Ascending aorta (tissue), 2 donors: ENCODE results near the gene STX5. TPM values are rescaled to one million over a fixed set of nuclear protein-coding genes. Genes with fewer than 3 reads are reported as not detected.
"Not testable (repeated sequence)": the region's sequence is repeated elsewhere in the genome, so short reads cannot be mapped to it uniquely, and the experiment has no call there.

Experiments
- DNase-seq, 2 donors: peaks; one replicate each; pipeline ENCODE4 v3.0.0-alpha.2; 2019; ENCODE audit warnings: low spot score in 2 of 2
- H3K27ac ChIP-seq, 2 donors: fragments of 200-600 bp; sonication (generic); one replicate each; pipeline ENCODE4 v1.5.1; 2016 to 2017; ENCODE audit warnings: mild to moderate bottlenecking in 1 of 2
- H3K27me3 ChIP-seq: fragments of 200-600 bp; sonication (generic); one replicate; pipeline ENCODE4 v1.5.1; 2017
- H3K36me3 ChIP-seq, 2 donors: fragments of 200-600 bp; sonication (generic); one replicate each; pipeline ENCODE4 v1.5.1; 2016
- H3K4me1 ChIP-seq, 2 donors: fragments of 200-600 bp; sonication (generic); one replicate each; pipeline ENCODE4 v1.5.1; 2016 to 2017; ENCODE audit warnings: mild to moderate bottlenecking in 1 of 2
- H3K4me3 ChIP-seq, 2 donors: fragments of 200-600 bp; sonication (generic); one replicate each; pipeline ENCODE4 v1.5.1; 2016 to 2017; ENCODE audit warnings: mild to moderate bottlenecking in 1 of 2
- H3K9me3 ChIP-seq, 2 donors: fragments of 200-600 bp; sonication (generic); one replicate each; pipeline ENCODE4 v1.5.1; 2016
- intact Hi-C: fragments of 100-400 bp; cut with DNase I; formaldehyde crosslinking; loops from one replicate; pipeline ENCODE4 v1.15.1; 2023
- total RNA-seq: library from RNA; depleted of rRNA; stranded (reverse); fragments of >200 nt; gene quantifications from one replicate; pipeline ENCODE4 v1.1.0, GENCODE V29; 2016
- TF ChIP-seq, protein P1 (sequence below), 3 experiments: fragments of 200-600 bp in 2 of 3; fragments of 450-650 bp in 1 of 3; sonication (generic) in 2 of 3; IDR thresholded peaks; one replicate each; pipeline ENCODE4 v1.5.1; 2016 to 2019; ENCODE audit warnings: antibody characterized with exemption in 3 of 3, mild to moderate bottlenecking in 1 of 3, moderate library complexity in 1 of 3

STX5 gene
- total RNA-seq, 1 donor from 2014 or later = 40.3 TPM

DNA sequence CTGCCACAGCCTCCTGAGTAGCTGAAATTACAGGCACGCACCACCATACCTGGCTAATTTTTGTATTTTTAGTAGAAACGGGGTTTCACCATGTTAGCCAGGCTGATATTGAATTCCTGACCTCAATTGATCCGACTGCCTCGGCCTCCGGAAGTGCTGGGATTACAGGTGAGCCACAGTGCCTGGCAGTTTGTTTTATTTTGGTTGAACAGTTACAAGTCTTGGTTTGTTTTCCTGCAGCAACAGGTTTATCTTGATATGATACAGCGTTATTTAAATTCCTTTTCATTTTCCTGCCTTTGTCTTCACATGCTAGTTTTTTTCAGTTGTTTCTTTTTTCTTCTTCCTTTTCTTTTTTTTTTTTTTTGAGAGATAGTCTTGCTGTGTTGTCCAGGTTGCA is 44.9 kb upstream of the STX5 start:
- Histone ChIP-seq H3K36me3 (no peaks in the 10 kb centered on the region), H3K9me3 (no peaks in the 10 kb centered on the region), H3K27ac (no peak overlapping the region), H3K4me3 (no peak overlapping the region), H3K4me1 (peaks cover 11 to 15% of the 10 kb centered on the region in 2 donors), H3K27me3 (no peaks in the 10 kb centered on the region)
- TF ChIP-seq, protein P1, sequence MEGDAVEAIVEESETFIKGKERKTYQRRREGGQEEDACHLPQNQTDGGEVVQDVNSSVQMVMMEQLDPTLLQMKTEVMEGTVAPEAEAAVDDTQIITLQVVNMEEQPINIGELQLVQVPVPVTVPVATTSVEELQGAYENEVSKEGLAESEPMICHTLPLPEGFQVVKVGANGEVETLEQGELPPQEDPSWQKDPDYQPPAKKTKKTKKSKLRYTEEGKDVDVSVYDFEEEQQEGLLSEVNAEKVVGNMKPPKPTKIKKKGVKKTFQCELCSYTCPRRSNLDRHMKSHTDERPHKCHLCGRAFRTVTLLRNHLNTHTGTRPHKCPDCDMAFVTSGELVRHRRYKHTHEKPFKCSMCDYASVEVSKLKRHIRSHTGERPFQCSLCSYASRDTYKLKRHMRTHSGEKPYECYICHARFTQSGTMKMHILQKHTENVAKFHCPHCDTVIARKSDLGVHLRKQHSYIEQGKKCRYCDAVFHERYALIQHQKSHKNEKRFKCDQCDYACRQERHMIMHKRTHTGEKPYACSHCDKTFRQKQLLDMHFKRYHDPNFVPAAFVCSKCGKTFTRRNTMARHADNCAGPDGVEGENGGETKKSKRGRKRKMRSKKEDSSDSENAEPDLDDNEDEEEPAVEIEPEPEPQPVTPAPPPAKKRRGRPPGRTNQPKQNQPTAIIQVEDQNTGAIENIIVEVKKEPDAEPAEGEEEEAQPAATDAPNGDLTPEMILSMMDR (IDR thresholded peaks at IDR 0.05) = no peak
- DNase-seq = no peak
- intact Hi-C loops = no loop called here

DNA sequence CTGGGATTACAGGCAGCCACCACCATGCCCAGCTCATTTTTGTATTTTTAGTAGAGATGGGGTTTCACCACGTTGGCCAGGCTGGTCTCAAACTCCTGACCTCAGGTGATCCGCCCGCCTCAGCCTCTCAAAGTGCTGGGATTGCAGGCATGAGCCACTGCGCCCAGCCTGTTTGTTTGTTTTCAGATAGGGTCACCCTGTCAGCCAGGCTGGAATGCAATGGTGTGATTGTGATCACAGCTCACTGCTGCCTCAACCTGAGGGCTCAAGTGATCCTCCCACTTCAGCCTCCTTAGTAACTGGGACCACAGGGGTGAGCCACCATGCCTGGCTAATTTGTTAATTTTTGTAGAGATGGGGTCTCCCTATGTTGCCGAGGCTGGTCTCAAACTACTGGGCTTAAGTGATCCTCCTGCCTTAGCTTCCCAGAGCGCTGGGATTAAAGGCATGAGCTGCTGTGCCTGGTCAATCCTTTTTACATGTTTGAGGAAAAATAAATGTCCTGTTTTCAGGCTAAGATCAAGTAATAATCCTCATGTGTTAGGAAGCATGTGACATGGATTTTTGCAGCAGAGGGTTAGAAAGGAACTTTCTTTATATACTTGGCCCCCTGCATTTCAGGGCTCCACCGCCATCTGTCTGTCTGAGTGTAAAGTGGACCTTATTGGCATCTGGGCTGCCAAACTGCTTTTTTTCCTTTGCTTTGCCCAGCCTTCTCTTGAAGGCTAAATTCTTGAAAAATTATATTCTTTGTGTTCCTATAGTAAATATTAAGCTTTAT is 44.0 kb upstream of the STX5 start:
- no peaks in the 10 kb centered on the region for H3K36me3 ChIP-seq
- DNase-seq = no peak
- TF ChIP-seq, protein P1 (IDR thresholded peaks at IDR 0.05) = no peak
- H3K27me3 ChIP-seq = no peaks in the 10 kb centered on the region
- H3K4me1 ChIP-seq = peaks cover 11 to 15% of the 10 kb centered on the region in 2 donors
- H3K9me3 ChIP-seq = no peaks in the 10 kb centered on the region
- intact Hi-C loops = no loop called here
- no peak overlapping the region for H3K4me3 ChIP-seq
- no peak overlapping the region for H3K27ac ChIP-seq

DNA sequence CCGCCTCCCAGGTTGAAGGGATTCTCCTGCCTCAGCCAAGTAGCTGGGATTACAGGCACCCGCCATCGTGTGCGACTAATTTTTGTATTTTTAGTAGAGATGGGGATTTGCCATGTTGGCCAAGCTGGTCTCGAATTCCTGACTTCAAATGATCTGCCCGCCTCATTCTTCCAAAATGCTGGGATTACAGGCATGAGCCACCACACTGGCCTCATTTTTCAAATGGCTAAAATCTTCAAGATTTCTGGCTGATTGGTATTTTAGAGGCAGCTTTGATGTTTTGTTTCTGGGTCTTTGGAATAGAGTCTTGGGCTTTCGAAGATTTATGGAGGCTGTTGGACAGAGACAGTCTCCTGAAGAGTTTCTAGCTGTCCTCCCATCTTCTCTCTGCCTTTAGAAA is 43.0 kb upstream of the STX5 start:
- Histone ChIP-seq H3K36me3 (no peaks in the 10 kb centered on the region), H3K27ac (no peak overlapping the region), H3K9me3 (no peaks in the 10 kb centered on the region), H3K4me3 (no peak overlapping the region), H3K4me1 (peaks cover 10 to 13% of the 10 kb centered on the region in 2 donors), H3K27me3 (no peaks in the 10 kb centered on the region)
- TF ChIP-seq, protein P1 (IDR thresholded peaks at IDR 0.05) = no peak
- DNase-seq = no peak
- intact Hi-C loops = no loop called here

DNA sequence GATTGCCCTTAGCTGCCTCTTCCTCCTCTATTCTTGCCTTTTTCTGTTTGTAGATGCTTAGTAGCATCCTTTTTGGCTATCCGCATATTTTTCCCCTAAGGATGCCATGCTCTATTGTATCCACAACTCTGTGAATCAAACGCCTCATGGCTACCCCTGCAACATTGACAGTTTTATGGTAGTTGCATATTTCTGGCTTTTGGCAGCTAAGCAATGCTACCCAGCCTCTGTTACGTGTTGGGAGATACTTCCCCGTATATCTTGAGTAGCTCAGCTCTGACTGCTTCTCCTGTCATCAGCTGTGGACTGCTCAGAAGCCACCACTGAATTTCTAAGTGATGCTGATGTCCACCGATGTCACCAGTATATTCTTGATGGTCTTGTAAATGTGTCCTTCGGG is 33.8 kb upstream of the STX5 start:
- Histone ChIP-seq H3K4me1 (no peaks in the 10 kb centered on the region), H3K27me3 (no peaks in the 10 kb centered on the region), H3K4me3 (no peak overlapping the region), H3K9me3 (no peaks in the 10 kb centered on the region), H3K36me3 (no peaks in the 10 kb centered on the region), H3K27ac (no peak overlapping the region)
- DNase-seq = no peak
- TF ChIP-seq, protein P1 (IDR thresholded peaks at IDR 0.05) = no peak
- intact Hi-C loops = no loop called here

DNA sequence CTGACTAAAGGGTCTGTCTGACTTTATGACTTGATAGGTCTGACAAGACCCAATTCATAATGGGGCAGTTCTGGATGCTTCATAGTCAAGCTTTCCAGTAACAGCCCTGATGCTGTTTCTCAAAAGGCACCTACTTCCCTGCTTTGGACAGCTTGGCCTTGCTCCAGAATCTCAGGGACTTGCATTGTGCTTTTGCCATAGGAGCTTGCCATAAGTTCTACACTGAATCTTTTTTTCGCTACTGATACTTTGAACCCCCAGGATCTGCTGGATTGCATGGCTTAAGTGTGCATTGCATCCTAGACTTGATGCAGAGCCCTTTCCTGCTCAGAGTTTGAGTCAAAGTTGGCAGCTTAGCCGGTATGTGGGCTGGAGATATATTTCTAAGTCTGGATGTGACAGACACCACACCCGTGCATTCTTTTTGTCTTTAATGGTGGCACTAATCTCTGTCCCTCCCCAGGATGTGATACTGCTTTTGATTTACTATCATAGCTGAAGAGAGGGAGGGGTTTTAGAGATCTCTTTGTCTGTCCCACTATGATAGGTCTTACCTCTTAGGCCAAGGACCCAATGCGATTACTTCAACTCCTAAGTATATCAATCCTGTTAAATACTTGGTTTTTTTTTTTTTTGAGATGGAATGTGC is 32.0 kb upstream of the STX5 start:
- Histone ChIP-seq H3K27ac (no peak overlapping the region), H3K36me3 (no peaks in the 10 kb centered on the region), H3K4me3 (no peak overlapping the region), H3K27me3 (no peaks in the 10 kb centered on the region), H3K4me1 (no peaks in the 10 kb centered on the region), H3K9me3 (no peaks in the 10 kb centered on the region)
- intact Hi-C loops = loop anchor here (5.0 kb wide), 1 partner anchor 92 kb away; the partner anchor contains the start of gene TAF6L
- DNase-seq = no peak
- TF ChIP-seq, protein P1 (IDR thresholded peaks at IDR 0.05) = no peak

DNA sequence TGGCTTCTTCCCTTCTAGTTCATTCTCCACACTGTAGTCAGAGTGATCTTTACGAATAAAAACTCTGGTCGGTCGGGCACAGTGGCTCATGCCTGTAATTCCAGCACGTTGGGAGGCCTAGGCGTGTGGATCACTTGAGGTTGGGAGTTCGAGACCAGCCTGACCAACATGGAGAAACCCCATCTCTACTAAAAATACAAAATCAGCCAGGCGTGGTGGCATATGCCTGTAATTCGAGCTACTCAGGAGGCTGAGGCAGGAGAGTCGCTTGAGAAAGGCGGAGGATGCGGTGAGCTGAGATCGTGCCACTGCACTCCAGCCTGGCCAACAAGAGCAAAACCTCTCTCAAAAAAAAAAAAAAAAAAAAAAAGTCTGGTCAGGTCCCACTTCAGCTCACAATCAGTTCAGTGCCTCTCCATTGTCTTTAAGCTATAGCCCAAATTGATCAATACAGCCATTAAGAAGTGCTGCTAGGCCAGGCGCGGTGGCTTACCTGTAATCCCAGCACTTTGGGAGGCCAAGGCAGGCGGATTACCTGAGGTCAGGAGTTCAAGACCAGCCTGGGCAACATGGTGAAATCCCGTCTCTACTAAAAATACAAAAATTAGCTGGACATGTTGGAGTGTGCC is 29.8 kb upstream of the STX5 start:
- not testable (repeated sequence) for H3K4me1 ChIP-seq, DNase-seq, H3K36me3 ChIP-seq, H3K4me3 ChIP-seq, H3K9me3 ChIP-seq, H3K27ac ChIP-seq, H3K27me3 ChIP-seq
- intact Hi-C loops = loop anchor here (1.0 to 5.0 kb wide), 3 partner anchors 19 to 89 kb away; partner anchors contain the start of genes SLC3A2 and TAF6L
